HepG2 (cell line): Measurements from ENCODE around the gene FRK. TPM values are rescaled to one million over a fixed set of nuclear protein-coding genes. Genes with fewer than 3 reads are reported as not detected.
"Not testable (repeated sequence)": the region's sequence is repeated elsewhere in the genome, so short reads cannot be mapped to it uniquely, and the experiment has no call there.

ENCODE experiments used
- ATAC-seq: fragments of 200-7000 bp; cut with Tn5 transposase; 3 replicates; pipeline ENCODE4 v1.9.1; 2020; ENCODE audit warnings: mild to moderate bottlenecking, moderate library complexity
- BruUV-seq: library from RNA; stranded (reverse); fragments of 400-500 nt; replicated peaks from 2 replicates; lab custom pipeline; 2021; lab: Mats Ljungman, UMichigan
- CTCF ChIA-PET: fragments of 300-600 bp; formaldehyde crosslinking; extraction: SDS; loops from one replicate; lab custom pipeline; 2021; ENCODE audit warnings: low total read pairs, inconsistent platforms, low intra/inter-chr PET ratio; lab: Yijun Ruan, JAX
- POLR2A ChIA-PET: fragments of 350-600 bp; sonication (Branson Sonifier 250); formaldehyde crosslinking; loops from one replicate; lab custom pipeline; 2020; ENCODE audit warnings: antibody characterized with exemption, inconsistent platforms; lab: Yijun Ruan, JAX
- DNase-seq: peaks from one replicate; pipeline ENCODE4 v3.0.0-alpha.2; 2015; ENCODE audit warnings: low spot score
- FAIRE-seq: peaks from 3 replicates; lab custom pipeline; 2011; peaks lifted over from hg19 to GRCh38; lab: Jason Lieb, UNC
- H2AFZ ChIP-seq: one replicate; pipeline ENCODE4 v1.6.1; 2011; ENCODE audit warnings: low read length, inconsistent platforms
- H3K27ac ChIP-seq: fragments of 300-600 bp; 3 replicates; pipeline ENCODE4 v1.8.0; 2011; ENCODE audit warnings: mixed run types, mild to moderate bottlenecking, mixed read lengths, low read length, inconsistent platforms; ENCODE audit not compliant: insufficient read depth; ENCODE audit errors: extremely low read length
- H3K27me3 ChIP-seq, 2 experiments: fragments of 200-600 bp in 1 of 2; 2 replicates in 1 of 2; 3 replicates in 1 of 2; pipeline versions ENCODE4 v1.6.0 to v1.8.0; 2011; ENCODE audit warnings: low read length in 2 of 2, mild to moderate bottlenecking in 2 of 2, moderate library complexity in 2 of 2, inconsistent platforms in 1 of 2; ENCODE audit not compliant: insufficient read depth in 2 of 2, control insufficient read depth in 1 of 2
- H3K36me3 ChIP-seq, 2 experiments: fragments of 200-600 bp in 1 of 2; replicated peaks in 1 of 2; 2 replicates in 1 of 2; 3 replicates in 1 of 2; pipeline versions ENCODE4 v1.5.1 to v1.8.0; 2011; ENCODE audit warnings: low read length in 2 of 2, inconsistent platforms in 1 of 2; ENCODE audit not compliant: insufficient read depth in 2 of 2, control insufficient read depth in 1 of 2
- H3K4me1 ChIP-seq: 2 replicates; pipeline ENCODE4 v1.5.1; 2012; ENCODE audit warnings: low read length, inconsistent platforms; ENCODE audit not compliant: insufficient read depth
- H3K4me2 ChIP-seq: 2 replicates; pipeline ENCODE4 v1.6.0; 2011; ENCODE audit warnings: low read depth, low read length, inconsistent platforms
- H3K4me3 ChIP-seq, 3 experiments: fragments of 200-600 bp in 1 of 3; sonication (generic), shearing (Covaris generic) in 1 of 3; replicated peaks in 1 of 3; 2 replicates each; pipeline ENCODE4 v1.5.1; 2011 to 2016; ENCODE audit warnings: low read length in 3 of 3, inconsistent platforms in 2 of 3, low read depth in 2 of 3, mild to moderate bottlenecking in 2 of 3, control low read depth in 1 of 3, mixed read lengths in 1 of 3; ENCODE audit not compliant: insufficient read depth in 1 of 3
- H3K79me2 ChIP-seq: one replicate; pipeline ENCODE4 v1.6.1; 2011; ENCODE audit warnings: low read length, inconsistent platforms; ENCODE audit not compliant: insufficient read depth
- H3K9ac ChIP-seq: 2 replicates; pipeline ENCODE4 v1.6.0; 2011; ENCODE audit warnings: mild to moderate bottlenecking, low read depth, low read length, inconsistent platforms; ENCODE audit not compliant: insufficient read depth
- H3K9me3 ChIP-seq: 2 replicates; pipeline ENCODE4 v1.5.1; 2012; ENCODE audit warnings: mild to moderate bottlenecking, low read length
- H4K20me1 ChIP-seq: 2 replicates; pipeline ENCODE4 v1.6.0; 2011; ENCODE audit warnings: inconsistent platforms, mild to moderate bottlenecking, low read length, moderate library complexity; ENCODE audit not compliant: insufficient read depth
- ISX ChIP-seq: sonication (generic); formaldehyde crosslinking; conservative IDR thresholded peaks from 2 replicates; pipeline ENCODE4 v1.5.0; 2020; ENCODE audit warnings: missing genetic modification reagents
- KLF13 ChIP-seq: sonication (generic); formaldehyde crosslinking; IDR thresholded peaks from 2 replicates; pipeline ENCODE4 v1.4.0; 2020; ENCODE audit warnings: mild to moderate bottlenecking, missing genetic modification reagents
- MBNL3 ChIP-seq: fragments of 250-450 bp; sonication (Bioruptor Pico); conservative IDR thresholded peaks from 2 replicates; pipeline ENCODE4 v1.8.0; 2022; ENCODE audit warnings: mild to moderate bottlenecking, inconsistent platforms
- SIX4 ChIP-seq: sonication (generic); formaldehyde crosslinking; IDR thresholded peaks from 2 replicates; pipeline ENCODE4 v1.4.0; 2020; ENCODE audit warnings: missing genetic modification reagents
- SOX6 ChIP-seq, 2 experiments: fragments of 450-650 bp in 1 of 2; sonication (generic) in 1 of 2; formaldehyde crosslinking in 1 of 2; IDR thresholded peaks; 2 replicates each; pipeline versions ENCODE4 v1.4.0 to v1.6.1; 2017 to 2020; ENCODE audit warnings: antibody characterized with exemption in 1 of 2, mild to moderate bottlenecking in 1 of 2, missing genetic modification reagents in 1 of 2
- TSC22D2 ChIP-seq: sonication (generic); formaldehyde crosslinking; IDR thresholded peaks from 2 replicates; pipeline ENCODE4 v1.5.1; 2020; ENCODE audit warnings: missing genetic modification reagents, mild to moderate bottlenecking, borderline replicate concordance
- UBTF ChIP-seq: sonication (generic); formaldehyde crosslinking; IDR thresholded peaks from 2 replicates; pipeline ENCODE4 v1.4.0; 2020; ENCODE audit warnings: mild to moderate bottlenecking, missing genetic modification reagents
- ZBTB7B ChIP-seq: sonication (generic); formaldehyde crosslinking; IDR thresholded peaks from 2 replicates; pipeline ENCODE4 v1.4.0; 2020; ENCODE audit warnings: missing genetic modification reagents
- ZNF556 ChIP-seq: sonication (generic); formaldehyde crosslinking; IDR thresholded peaks from 2 replicates; pipeline ENCODE4 v1.4.0; 2020; ENCODE audit warnings: mild to moderate bottlenecking, missing genetic modification reagents, borderline replicate concordance
- ZNF569 ChIP-seq: sonication (generic); formaldehyde crosslinking; IDR thresholded peaks from 2 replicates; pipeline ENCODE4 v1.5.0; 2020; ENCODE audit warnings: mild to moderate bottlenecking, missing genetic modification reagents, moderate library complexity, borderline replicate concordance
- WGBS: methylation state at CpG from one replicate; pipeline ENCODE4 v1.1.6; 2017; ENCODE audit warnings: low lambda C conversion rate; 5-methylcytosine and 5-hydroxymethylcytosine counted together
- in situ Hi-C: cut with HindIII; loops from 2 replicates; pipeline ENCODE4 v1.10.0; 2017; ENCODE audit warnings: low pct_unique_long_range_greater_than_20kb; ENCODE audit not compliant: extremely low pct_ligation_motif_present
- intact Hi-C: fragments of 100-400 bp; cut with micrococcal nuclease; formaldehyde crosslinking; loops from one replicate; pipeline ENCODE4 v1.10.0; 2022; ENCODE audit not compliant: unreplicated experiment
- polyA plus RNA-seq, 8 experiments: library from polyadenylated mRNA; depleted of rRNA in 3 of 8; stranded (reverse) in 7 of 8; unstranded in 1 of 8; fragments of >200 nt; fragmentation: Illumina TruSeq in 4 of 8; extraction: Trizol in 4 of 8; gene quantifications; 2 replicates each; pipeline versions ENCODE4 v1.2.1 to v1.2.3, GENCODE V29; 2011 to 2016; ENCODE audit warnings: low read depth in 4 of 8, missing spikeins in 1 of 8, mixed read lengths in 1 of 8; ENCODE audit not compliant: insufficient read depth in 1 of 8
- total RNA-seq, 5 experiments: library from RNA; depleted of rRNA; stranded (reverse); fragments of >200 nt; fragmentation: Illumina TruSeq; extraction: Trizol; gene quantifications; 2 replicates each; pipeline ENCODE4 v1.2.3, GENCODE V29; 2016; ENCODE audit warnings: low read depth in 1 of 5

The FRK gene
- total and polyA plus RNA-seq, 2 of the 13 experiments (the other 11 are each of a cell fraction or from before 2014, with no cell fraction given) = 1.3 to 2.9 TPM

GRCh38 chr6:115937502-115937901, 123.2 kb downstream of the FRK start (continued):
- not testable (repeated sequence) for TF ChIP-seq SOX6 (IDR thresholded peaks at IDR 0.05)
- TF ChIP-seq SOX6 (CRISPR knock-in tag; IDR thresholded peaks at IDR 0.05) = peak; percentile 91

- Histone ChIP-seq H3K4me2 (no peak overlapping the region), H3K27ac (no peak overlapping the region), H2AFZ (no peak overlapping the region), H3K9me3 (no peaks in the 10 kb centered on the region), H3K27me3 (no peaks in the 10 kb centered on the region), H3K79me2 (no peaks in the 10 kb centered on the region), H3K4me3 (no peak overlapping the region), H4K20me1 (no peaks in the 10 kb centered on the region), H3K36me3 (no peaks in the 10 kb centered on the region), H3K9ac (no peak overlapping the region), H3K4me1 (peaks cover 8% of the 10 kb centered on the region; the same call in 1 of the 2 replicates)
- BruUV-seq = no TSS peak
- POLR2A ChIA-PET = no interaction called here
- TF ChIP-seq TSC22D2 (CRISPR knock-in tag) = no peak
- no peak for TF ChIP-seq KLF13
- no peak for TF ChIP-seq ZBTB7B (CRISPR knock-in tag)
- CTCF ChIA-PET = no interaction called here
- in situ Hi-C loops = no loop called here
- 83% methylated on average over 5 of the region's 8 CpGs for WGBS
- FAIRE-seq (no peak), DNase-seq (no peak), ATAC-seq (no peak)
- intact Hi-C loops = no loop called here
Measured at GRCh38 chr6:115935361-115935760, 125.3 kb downstream of the FRK start.

GRCh38 chr6:115934829-115935228, 125.9 kb downstream of the FRK start:
- CTCF ChIA-PET = no interaction called here
- 100% methylated on average over 2 of the region's 2 CpGs for WGBS
- H3K27ac ChIP-seq = no peak overlapping the region
- FAIRE-seq = no peak
- no peak for DNase-seq
- no peak overlapping the region for H3K4me3 ChIP-seq
- no peaks in the 10 kb centered on the region for H3K27me3 ChIP-seq
- in situ Hi-C loops (no loop called here), intact Hi-C loops (no loop called here)
- no peaks in the 10 kb centered on the region for H4K20me1 ChIP-seq
- H2AFZ ChIP-seq = no peak overlapping the region
- H3K9me3 ChIP-seq = no peaks in the 10 kb centered on the region
- POLR2A ChIA-PET = no interaction called here
- H3K36me3 ChIP-seq = no peaks in the 10 kb centered on the region
- H3K79me2 ChIP-seq = no peaks in the 10 kb centered on the region
- peaks cover 8% of the 10 kb centered on the region; the same call in 1 of the 2 replicates for H3K4me1 ChIP-seq
- no peak overlapping the region for H3K9ac ChIP-seq
- no peak for ATAC-seq
- TF ChIP-seq MBNL3 (CRISPR knock-in tag) (no peak), SIX4 (CRISPR knock-in tag) (no peak), UBTF (CRISPR knock-in tag) (no peak), ZNF569 (no peak), ZNF556 (CRISPR knock-in tag) (no peak), ISX (CRISPR knock-in tag) (no peak)
- no peak overlapping the region for H3K4me2 ChIP-seq
- no TSS peak for BruUV-seq
